ENCODE data around the gene FERMT3.
A peak's percentile ranks its signal among the peaks of the same experiment; 100 is the strongest.
"Not testable (repeated sequence)": the region's sequence is repeated elsewhere in the genome, so short reads cannot be mapped to it uniquely, and the experiment has no call there.

The FERMT3 gene

DNA sequence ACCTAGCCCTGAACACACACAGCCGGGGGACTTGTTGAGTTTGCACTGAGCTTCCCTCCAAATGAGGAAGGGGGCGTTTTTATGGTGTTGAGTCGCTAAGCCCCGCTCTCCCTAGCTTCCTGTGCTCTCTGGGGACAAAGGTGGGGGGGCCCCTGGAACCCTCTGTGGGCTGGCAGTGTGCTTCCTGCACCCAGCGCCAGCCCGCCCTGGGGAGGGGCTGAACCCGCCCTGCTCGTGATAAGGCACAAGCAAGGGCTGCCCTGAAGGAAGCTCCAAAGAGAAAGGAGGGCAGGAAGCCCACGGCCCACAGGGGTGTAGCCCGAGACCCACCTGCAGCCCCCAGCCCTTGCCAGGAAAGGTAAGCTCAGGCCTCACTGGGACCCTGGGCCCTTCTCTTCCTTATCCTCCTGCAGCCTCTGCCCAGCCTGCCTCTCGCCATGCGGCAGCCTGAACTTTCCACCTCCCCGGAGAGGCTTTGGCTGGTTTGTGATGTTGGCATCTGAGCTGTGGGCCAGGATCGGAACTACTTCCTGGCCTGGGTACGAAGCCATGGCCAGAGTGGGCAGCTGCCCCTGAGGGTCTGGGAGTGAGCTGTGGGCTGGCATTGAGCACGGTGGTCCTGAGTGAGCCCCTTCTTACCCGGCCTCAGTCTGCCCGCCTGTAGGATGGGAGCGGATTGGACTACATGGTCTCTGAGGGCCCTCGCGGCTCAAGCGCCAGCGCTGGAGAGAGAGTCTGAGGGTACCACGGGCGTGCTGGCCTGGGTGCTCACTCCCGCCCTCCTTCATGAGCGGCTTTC lies at the start of gene FERMT3:
Gene FERMT3, plus strand, starts transcription at position 265 of the 799 bp plus-strand sequence. CDS start 644 bp downstream, outside the sequence.
- peak; percentile 75 for DNase-seq (ENCODE audit: low read depth)

GRCh38 chr11:64157631-64158394 lies 48.7 kb upstream of the FERMT3 start:
- DNase-seq (ENCODE audit: low read depth) = no peak

DNA sequence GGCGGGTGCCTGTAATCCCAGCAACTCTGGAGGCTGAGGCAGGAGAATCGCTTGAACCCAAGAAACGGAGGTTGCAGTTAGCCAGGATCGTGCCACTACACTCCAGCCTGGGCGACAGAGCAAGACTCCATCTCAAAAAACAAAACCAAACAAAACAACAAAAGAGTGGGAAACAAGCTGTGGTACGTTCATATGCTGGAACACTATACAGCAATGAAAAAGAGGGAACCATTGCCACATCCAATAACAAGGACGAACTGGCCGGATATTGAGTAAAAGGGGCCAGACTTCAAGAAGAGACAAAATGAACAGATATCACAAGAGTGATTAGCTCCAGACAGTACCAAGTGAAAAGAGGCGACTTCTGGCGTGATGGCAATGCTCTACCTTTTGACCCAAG lies 45.5 kb upstream of the FERMT3 start:
- DNase-seq (ENCODE audit: low read depth) = no peak

DNA sequence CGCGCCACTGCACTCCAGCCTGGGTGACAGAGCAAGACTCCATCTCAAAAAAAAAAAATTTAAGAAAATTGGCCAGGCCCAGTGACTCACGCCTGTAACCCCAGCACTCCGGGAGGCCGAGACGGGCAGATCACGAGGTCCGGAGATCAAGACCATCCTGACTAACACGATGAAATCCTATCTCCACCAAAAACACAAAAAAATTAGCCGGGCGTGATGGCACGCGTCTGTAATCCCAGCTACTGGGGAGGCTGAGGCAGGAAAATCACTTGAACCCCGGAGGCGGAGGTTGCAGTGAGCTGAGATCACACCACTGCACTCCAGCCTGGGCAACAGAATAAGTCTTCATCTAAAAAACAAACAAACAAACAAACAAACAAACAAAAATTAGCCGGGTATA lies 43.8 kb upstream of the FERMT3 start:
- DNase-seq (ENCODE audit: low read depth) = not testable (repeated sequence)

DNA sequence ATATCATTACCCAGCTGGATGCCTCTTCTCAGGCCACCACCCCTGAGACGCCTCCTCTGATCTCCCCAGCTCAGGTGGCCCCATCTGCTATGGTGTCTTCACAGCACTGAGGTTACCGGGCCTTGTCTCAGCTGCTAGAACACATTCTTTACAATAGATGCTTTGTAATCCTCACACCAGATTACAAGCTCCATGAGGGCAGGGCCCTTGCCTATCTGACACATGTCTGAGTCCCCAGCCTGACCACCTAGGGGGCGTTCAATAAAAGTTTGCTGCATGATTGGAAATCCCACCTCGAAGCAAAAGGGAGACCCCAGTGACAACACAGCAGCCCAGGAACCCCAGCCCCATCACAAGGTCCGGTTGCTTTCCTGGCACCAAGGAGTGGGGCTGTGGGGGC lies 42.6 kb upstream of the FERMT3 start:
- DNase-seq (ENCODE audit: low read depth) = no peak

- no peak for DNase-seq (ENCODE audit: low read depth)
Measured at GRCh38 chr11:64164392-64165312, 41.9 kb upstream of the FERMT3 start.

DNA sequence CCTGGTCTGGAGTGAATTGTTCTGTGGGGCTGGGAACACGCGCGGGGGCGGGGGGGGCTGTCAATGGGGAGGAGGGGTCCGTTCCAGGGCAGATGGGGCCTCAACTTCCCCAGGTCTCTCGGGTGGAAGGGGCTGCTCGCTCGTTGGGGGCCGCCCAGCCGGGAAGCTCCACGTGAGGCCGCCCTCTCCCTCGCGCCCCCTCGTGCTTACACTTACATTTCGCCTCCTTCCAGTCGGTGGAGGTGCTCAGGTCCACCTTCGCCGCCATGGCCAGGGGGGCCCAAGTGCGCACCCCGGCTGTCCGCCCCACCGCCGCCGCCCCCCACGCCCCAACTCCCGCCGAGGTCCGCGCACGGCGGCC lies 41.1 kb upstream of the FERMT3 start:
- no peak for DNase-seq (ENCODE audit: low read depth)

DNA sequence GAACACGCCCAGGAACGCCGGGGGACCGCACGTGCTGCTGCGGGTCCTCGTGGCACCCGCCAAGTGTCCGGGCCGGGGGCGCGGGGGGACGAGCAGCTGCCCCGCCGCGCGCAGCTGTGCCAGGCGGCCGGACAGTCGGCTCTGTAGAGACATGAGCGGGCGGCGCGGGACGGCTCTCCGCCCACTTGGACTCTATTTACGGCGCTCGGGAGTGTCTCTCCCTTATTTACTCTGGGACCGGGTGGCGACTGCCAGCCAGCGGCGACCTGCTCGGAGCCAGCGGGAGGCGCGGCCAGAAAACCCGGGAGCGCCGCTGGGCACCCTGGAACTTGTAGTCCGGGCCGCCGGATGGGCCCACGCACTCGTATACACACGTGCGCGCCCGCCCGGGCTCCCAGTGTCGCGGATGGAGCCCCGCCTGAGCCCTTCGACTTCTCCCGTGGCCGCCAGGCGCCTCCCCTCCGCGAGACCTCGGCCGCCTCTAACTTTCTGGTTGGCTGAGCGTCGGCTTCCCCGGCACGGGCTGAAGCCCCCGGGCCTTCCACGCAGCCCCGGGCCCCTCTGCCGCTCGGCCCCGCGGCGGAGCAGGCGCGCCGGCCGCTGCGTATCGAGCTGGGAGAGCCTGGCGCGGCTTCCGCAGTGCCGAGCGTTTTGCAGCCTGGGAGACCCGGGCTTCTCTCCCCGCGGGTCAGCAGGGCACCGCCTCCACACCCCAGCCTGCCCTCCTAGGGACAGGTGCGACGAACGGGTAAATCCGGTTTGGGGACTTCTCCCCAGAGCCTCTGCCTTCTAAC lies 40.5 kb upstream of the FERMT3 start, which contains the start of gene MACROD1:
Gene MACROD1, minus strand, starts transcription at position 272 of the 794 bp plus-strand sequence. Its CDS starts 119 bp downstream, at position 153.
- DNase-seq (ENCODE audit: low read depth) = peak; percentile 87

- DNase-seq (ENCODE audit: low read depth) = no peak
Measured at GRCh38 chr11:64170419-64170818, 36.1 kb upstream of the FERMT3 start.

DNA sequence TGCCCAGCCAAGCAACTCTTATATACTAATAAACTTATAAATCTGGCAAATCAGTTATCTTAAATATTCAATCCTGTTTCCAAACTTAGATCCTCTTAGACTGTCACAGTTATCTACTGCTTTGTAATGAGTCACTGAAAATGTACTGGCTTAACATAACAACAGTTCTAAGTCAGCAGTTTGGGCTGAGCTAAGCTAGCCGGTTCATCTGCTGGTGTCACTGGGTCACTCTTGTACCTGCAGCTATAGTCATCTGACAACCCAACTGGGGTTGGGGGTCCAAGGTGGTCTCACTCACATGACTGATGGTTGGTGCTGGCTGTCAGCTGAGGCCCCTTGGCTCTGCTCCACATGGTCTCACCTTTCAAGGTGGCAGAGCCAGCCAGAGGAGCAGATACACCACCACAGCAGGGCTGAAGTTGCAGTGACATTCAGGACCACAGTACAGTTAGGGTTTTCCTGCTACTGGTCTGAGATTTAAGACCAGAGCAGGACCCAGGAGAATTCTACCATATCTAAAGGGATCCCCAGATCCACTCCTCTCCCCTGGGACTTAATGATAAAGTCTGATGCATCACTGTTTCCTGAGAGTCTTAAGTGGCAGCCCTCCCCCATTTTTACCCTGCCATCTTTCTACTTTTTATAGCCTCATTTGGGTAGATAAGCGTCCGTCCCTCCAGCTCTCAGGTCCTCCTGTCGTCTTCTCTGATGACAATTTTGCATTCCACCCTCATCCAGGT lies 32.7 kb upstream of the FERMT3 start:
- DNase-seq (ENCODE audit: low read depth) = no peak

DNA sequence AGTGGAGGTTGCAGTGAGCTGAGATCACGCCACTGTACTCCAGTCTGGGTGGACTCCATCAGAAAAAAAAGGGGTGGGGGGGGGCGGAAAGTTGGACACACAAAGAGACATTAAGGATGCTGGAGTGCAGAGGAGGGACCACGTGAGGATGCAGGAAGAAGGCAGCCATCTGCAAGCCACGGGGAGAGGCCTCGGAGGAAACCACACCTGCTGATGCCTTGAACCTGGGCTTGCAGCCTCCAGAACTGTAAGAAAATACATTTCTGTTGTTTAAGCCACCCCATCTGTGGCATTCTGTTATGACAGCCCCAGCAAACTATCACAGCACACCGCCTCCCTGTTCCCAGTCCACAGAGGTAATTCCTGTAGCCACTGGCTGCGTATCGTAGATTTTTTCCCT lies 29.8 kb upstream of the FERMT3 start:
- no peak for DNase-seq (ENCODE audit: low read depth)

- no peak for DNase-seq (ENCODE audit: low read depth)
Measured at GRCh38 chr11:64178203-64178602, 28.3 kb upstream of the FERMT3 start.

- DNase-seq (ENCODE audit: low read depth) = no peak
Measured at GRCh38 chr11:64178951-64179639, 27.4 kb upstream of the FERMT3 start.

DNA sequence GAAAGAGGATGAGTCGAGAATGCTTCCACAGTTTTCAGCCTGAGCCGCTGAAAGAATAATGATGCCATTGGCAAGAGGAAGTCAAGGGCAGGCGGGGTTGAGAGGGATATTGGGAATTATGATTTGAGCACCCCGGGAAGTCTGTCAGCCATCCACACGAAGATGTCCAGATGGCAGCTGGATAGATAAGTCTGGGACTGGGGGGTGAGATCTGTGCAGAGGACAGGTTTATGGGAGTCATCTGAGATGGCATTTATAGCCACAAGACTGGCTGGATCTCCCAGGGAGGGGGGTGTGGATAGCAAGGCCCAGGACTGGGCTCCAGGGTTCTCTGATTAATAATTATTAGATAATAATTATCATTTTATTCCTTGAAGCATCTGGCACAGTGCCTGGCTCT lies 25.6 kb upstream of the FERMT3 start:
- no peak for DNase-seq (ENCODE audit: low read depth)

DNA sequence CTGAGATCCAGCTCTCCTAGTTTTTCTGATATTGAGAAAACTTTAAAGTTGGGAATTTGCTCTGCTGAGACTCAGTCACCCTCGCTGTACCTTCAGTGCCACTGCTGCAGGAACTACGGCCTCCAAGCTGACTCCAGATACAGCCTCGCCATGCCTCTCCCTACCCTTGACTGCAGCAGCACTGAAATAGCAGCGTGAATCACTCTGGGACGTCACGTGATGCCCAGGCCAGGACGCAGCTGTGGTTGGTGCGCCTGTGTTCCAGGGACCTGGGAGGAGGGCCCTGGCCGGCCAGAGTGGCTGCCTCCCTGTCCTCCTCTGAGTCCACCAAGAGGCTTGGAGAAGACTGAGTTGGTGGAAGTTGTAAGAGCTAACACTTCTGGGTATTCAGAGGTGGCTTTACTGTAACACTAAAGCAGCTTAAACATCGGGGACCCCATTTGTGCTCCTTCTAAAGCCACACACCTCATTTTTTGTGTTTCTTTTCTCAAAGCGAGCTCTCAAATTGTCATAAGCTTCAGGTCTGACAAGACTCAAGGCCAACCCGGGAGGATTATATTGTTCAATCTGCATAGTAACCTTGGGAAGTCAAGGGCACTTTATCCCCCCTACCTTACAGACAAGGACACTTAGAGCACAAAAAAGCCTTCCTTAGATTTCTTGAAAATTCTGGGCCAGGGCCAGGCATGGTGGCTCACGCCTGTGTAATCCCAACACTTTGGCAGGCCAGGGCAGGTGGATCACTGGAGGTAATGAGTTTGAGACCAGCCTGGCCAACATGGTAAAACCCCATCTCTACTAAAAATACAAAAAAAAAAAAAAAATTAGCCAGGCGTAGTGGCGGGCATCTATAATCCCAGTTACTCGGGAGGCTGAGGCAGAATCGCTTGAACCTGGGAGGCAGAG lies 24.8 kb upstream of the FERMT3 start:
- peak; percentile 45 for DNase-seq (ENCODE audit: low read depth)

- no peak for DNase-seq (ENCODE audit: low read depth)
Measured at GRCh38 chr11:64183890-64184289, 22.6 kb upstream of the FERMT3 start.

GRCh38 chr11:64185175-64185692 lies 21.3 kb upstream of the FERMT3 start:
- DNase-seq (ENCODE audit: low read depth) = peak; percentile 21

DNA sequence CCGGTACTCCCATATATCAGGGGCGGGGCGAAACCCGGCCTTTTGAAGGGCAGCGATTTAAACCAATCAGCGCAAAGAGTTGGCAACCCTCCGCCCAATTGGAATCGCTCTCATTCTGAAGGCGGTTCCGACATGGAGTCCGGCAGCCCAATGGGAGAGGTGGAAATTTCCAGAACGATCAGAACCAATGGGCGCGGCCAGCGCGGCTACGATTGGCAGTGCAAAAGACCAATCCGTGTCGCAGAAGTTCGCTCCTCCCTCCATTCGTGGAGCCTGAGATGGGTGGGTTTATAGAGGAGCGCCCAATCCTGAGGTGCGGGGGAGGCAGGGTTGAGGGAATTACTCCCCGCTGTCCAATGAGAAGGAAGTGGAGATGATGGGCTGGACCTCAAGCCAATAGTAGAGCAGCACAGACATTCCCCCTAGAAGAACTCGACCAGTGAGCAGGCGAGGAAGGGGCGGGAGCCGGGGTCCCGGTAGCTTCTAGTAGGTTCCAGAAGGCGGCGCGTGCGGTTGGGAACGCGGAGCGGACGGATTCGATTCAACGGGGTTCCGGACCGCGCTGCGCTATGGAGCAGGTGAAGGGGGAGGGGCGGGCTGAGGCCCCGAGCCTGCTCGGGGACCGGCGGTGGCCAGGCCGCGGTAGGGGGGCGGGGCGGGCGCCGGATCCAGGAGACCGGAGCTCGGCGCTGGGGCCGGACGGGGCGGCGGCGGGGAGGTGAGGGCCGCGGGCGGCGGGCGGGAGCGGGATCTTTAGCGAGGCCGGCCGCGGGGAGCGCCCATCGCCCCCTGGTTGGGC lies 20.6 kb upstream of the FERMT3 start, which contains the start of gene STIP1:
Gene STIP1, plus strand, starts transcription at position 479 of the 799 bp plus-strand sequence. Its CDS starts 91 bp downstream, at position 570.
- peak; percentile 98 for DNase-seq (ENCODE audit: low read depth)
